ENCODE data around the gene PIEZO2. TPM values are rescaled to one million over a fixed set of nuclear protein-coding genes. Genes with fewer than 3 reads are reported as not detected.

The PIEZO2 gene
- total RNA-seq, 2 experiments from 2014 or later: not detected

DNA sequence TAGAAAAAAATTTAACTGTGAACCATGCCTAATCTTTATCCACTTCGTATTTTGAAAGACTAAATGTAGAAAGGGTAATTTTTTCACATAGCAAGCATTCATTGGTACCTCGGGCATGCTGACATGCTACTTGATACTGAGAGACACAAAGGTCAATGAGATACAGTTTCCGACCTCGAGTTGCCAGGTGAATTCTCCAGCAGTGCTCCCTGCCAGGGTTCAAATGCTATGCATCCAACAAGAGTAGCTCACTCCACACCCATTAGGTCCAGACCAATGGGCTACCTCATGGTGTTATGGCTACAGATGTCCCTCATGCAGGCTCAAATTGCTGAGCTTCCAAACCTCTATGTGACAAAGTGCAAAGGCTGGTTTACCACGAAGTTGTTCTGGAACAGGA is 305.8 kb downstream of the PIEZO2 start:
- intact Hi-C loops (cut with DNase I, micrococcal nuclease): no loop called here
- no peak for TF ChIP-seq CTCF (IDR thresholded peaks at IDR 0.05)
- no peaks in the 10 kb centered on the region for H3K27me3 ChIP-seq (ENCODE audit: control insufficient read depth in 1 of 2, insufficient read depth in 2 of 2, low read length in 2 of 2)
- H3K4me1 ChIP-seq (ENCODE audit: insufficient read depth, low read length): no peaks in the 10 kb centered on the region
- no peak overlapping the region for H3K4me3 ChIP-seq (ENCODE audit: low read length)
- H3K36me3 ChIP-seq (ENCODE audit: insufficient read depth, low read length): no peaks in the 10 kb centered on the region
- Mint-ChIP-seq H3K27me3 (no peaks in the 10 kb centered on the region), H3K4me1 (ENCODE audit: low read depth) (no peaks in the 10 kb centered on the region), H3K27ac (no peak overlapping the region), H3K4me3 (no peak overlapping the region), H3K36me3 (ENCODE audit: low read depth) (no peaks in the 10 kb centered on the region), H3K9me3 (no peaks in the 10 kb centered on the region)
- ChIA-PET POLR2A (no interaction called here), CTCF (no interaction called here)
- ATAC-seq (ENCODE audit: poor library complexity) (no peak), DNase-seq (no peak)
- H3K27ac ChIP-seq (ENCODE audit: low read depth in 1 of 2, low read length in 2 of 2): no peak overlapping the region
- no peaks in the 10 kb centered on the region for H3K9me3 ChIP-seq (ENCODE audit: control insufficient read depth in 1 of 2, insufficient read depth in 1 of 2, low read length in 2 of 2)

DNA sequence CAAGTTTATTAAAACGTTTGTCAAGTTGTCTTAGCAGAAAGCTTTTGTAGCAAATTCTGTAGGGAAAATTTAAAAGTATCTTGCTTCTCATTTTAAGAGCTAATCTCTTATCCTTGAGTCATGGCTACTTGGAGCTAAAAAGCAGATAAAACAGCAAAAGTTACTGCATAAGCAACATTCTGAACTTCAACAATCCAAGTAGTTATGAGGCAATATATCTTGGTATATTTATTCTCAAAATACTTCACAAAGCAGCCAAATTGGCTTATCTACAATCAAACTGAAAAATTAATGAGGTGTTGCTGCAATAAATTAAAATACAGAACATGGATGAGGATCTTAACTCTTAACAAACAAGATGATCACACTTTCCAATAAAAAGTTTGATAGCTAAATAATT is 306.5 kb downstream of the PIEZO2 start:
- Mint-ChIP-seq H3K36me3 (ENCODE audit: low read depth) (no peaks in the 10 kb centered on the region), H3K27me3 (no peaks in the 10 kb centered on the region), H3K4me1 (ENCODE audit: low read depth) (no peaks in the 10 kb centered on the region), H3K9me3 (no peaks in the 10 kb centered on the region), H3K4me3 (no peak overlapping the region), H3K27ac (no peak overlapping the region)
- ATAC-seq (ENCODE audit: poor library complexity) (no peak), DNase-seq (no peak)
- Histone ChIP-seq H3K9me3 (ENCODE audit: control insufficient read depth in 1 of 2, insufficient read depth in 1 of 2, low read length in 2 of 2) (no peaks in the 10 kb centered on the region), H3K27me3 (ENCODE audit: control insufficient read depth in 1 of 2, insufficient read depth in 2 of 2, low read length in 2 of 2) (no peaks in the 10 kb centered on the region), H3K4me3 (ENCODE audit: low read length) (no peak overlapping the region), H3K27ac (ENCODE audit: low read depth in 1 of 2, low read length in 2 of 2) (no peak overlapping the region), H3K4me1 (ENCODE audit: insufficient read depth, low read length) (no peaks in the 10 kb centered on the region), H3K36me3 (ENCODE audit: insufficient read depth, low read length) (no peaks in the 10 kb centered on the region)
- POLR2A ChIA-PET: no interaction called here
- CTCF ChIA-PET: no interaction called here
- intact Hi-C loops (cut with DNase I, micrococcal nuclease): no loop called here
- TF ChIP-seq CTCF (IDR thresholded peaks at IDR 0.05): no peak

- intact Hi-C loops (cut with DNase I, micrococcal nuclease): no loop called here
- ATAC-seq (ENCODE audit: poor library complexity) (no peak), DNase-seq (no peak)
- no peaks in the 10 kb centered on the region for H3K36me3 ChIP-seq (ENCODE audit: insufficient read depth, low read length)
- no peaks in the 10 kb centered on the region for H3K4me1 ChIP-seq (ENCODE audit: insufficient read depth, low read length)
- no peaks in the 10 kb centered on the region for H3K27me3 ChIP-seq (ENCODE audit: control insufficient read depth in 1 of 2, insufficient read depth in 2 of 2, low read length in 2 of 2)
- ChIA-PET POLR2A (no interaction called here), CTCF (no interaction called here)
- no peak overlapping the region for H3K4me3 Mint-ChIP-seq
- no peak overlapping the region for H3K27ac Mint-ChIP-seq
- no peaks in the 10 kb centered on the region for H3K9me3 Mint-ChIP-seq
- no peaks in the 10 kb centered on the region for H3K36me3 Mint-ChIP-seq (ENCODE audit: low read depth)
- no peak overlapping the region for H3K27ac ChIP-seq (ENCODE audit: low read depth in 1 of 2, low read length in 2 of 2)
- peaks cover under 1% of the 10 kb centered on the region for H3K27me3 Mint-ChIP-seq
- no peak overlapping the region for H3K4me3 ChIP-seq (ENCODE audit: low read length)
- H3K4me1 Mint-ChIP-seq (ENCODE audit: low read depth): no peaks in the 10 kb centered on the region
- H3K9me3 ChIP-seq (ENCODE audit: control insufficient read depth in 1 of 2, insufficient read depth in 1 of 2, low read length in 2 of 2): no peaks in the 10 kb centered on the region
- no peak for TF ChIP-seq CTCF (IDR thresholded peaks at IDR 0.05)
Measured at GRCh38 chr18:10842371-10842770, 307.0 kb downstream of the PIEZO2 start.

All from CD4-positive, alpha-beta T cell (primary cell).